Activated T-cell treated with anti-CD3 and anti-CD28 coated beads, Interleukin-2, amount 50 U/mL, for 1 hour (primary cell): ENCODE measurements around the gene ZNF507.

Experiments
- DNase-seq: peaks from one replicate; pipeline ENCODE4 v3.0.0-alpha.2; 2020

Gene ZNF507

DNA sequence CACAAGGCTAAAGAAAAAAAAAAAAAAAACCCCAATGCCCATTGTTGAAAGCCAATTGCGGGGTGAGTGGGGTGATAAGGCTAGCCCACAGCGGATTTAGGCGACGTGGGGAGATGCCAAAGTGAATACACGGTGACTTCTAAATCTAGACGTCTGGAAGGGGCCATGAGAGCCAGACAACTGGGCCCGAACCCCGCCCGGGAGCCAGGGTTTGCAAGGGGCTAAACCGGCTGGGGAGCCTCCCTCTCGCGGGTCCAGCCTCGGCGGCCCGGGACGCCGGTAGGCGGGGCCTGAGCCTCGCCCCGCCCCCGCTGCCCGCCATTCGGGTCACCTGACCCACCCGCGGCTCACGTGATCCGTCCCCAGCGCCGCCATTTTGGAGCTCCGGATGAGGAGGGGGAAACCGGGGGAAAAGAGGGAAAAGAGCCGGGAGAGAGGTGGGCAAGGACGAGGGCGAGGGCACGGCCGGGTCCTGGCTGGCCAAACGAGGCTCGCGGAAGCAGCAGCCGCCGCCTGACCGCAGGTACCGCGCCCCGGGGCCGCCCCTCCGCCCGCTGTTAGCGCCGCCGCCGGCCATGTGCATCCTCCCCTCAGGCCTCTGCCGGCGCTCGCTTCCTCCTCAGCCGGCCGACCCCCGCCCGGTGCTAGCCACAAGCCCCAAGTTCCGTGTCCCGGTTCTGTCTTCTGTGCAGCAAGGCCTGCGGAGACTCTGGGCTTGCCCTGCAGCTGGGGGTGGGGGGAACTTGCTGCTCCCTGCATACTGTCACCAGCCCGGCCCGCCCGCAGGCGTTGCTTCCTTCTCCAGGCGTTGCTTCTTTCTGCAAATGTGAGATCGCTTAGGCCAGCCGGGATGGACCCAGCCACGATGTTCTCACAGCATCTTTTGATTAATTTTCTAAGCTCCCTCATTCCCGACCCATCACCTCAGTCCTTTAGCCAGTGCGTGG lies at the start of gene ZNF507:
Gene ZNF507, plus strand, starts transcription at position 350 of the 947 bp plus-strand sequence. CDS start 7,221 bp downstream, outside the sequence.
- peak; percentile 84 for DNase-seq

DNA sequence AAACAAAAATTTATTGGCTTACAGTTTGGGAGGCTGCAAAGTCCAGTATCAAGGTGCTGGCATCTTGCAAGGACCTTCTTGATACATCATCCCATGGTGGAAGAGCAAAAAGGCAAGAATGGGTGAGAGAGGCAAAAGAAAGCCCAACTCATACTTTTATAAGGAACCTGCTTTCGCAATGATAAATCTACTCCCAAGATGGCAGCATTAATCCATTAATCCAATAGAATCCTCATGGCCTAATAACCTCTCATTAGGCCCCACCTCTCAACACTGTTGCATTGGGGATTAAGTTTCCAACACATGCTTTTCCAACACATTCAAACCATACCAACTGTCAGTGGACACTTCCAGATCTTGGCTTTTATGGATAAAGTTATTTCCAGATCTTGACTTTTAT lies 48.7 kb upstream of the ZNF507 start:
- DNase-seq = no peak

DNA sequence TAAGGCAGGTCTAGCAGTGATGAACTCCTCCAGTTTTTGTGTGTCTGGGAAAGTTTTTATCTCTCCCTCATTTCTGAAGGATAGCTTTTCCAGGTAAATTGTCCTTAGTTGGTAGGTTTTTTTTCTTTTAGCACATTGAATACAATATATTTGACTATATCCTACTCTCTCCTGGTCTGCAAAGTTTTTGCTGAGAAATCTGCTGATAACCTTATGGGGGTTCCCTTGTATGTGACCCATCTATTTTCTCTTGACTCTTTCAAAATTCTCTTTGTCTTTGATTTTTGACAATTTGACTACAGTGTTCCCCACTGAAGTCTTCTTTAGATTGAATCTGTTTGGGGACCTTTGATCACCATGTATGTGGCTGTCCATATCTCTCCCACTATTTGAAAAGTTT lies 42.6 kb upstream of the ZNF507 start:
- no peak for DNase-seq

DNA sequence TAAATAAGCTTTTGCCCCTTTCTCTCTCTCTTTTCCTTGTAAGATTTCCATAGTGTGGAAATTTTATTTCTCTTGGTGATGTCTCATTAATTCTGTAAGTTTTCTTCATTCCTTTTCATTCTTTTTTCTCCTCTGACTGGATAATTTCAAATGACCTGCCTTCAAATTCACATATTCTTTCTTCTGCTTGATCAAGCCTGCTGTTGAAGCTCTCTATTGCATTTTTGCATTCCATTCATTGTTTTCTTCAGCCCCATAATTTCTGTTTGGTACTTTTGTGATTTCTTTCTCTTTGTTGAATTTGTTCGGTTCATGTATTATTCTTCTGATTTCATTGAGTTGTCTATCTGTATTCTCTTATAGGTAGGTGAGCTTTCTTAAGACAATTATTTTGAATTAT lies 42.2 kb upstream of the ZNF507 start:
- no peak for DNase-seq

DNA sequence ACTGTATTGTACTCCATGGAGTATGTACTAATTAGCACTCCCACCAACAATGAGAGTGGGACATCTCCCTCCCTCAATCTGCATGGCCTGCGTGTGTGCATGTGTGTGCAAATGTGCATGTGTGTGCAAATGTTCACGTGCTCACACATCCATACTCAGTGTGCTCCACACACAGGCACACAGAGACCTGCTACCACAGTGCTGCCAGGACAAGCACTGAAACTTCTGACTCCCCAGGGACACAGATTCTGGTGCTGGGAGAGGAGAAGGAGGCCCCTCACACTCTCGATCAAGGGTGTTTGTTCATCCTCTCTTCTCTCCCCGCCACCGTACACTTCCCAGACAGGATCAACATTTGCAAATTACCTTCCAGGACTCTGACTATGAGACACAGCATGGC lies 37.8 kb upstream of the ZNF507 start:
- DNase-seq = no peak

DNA sequence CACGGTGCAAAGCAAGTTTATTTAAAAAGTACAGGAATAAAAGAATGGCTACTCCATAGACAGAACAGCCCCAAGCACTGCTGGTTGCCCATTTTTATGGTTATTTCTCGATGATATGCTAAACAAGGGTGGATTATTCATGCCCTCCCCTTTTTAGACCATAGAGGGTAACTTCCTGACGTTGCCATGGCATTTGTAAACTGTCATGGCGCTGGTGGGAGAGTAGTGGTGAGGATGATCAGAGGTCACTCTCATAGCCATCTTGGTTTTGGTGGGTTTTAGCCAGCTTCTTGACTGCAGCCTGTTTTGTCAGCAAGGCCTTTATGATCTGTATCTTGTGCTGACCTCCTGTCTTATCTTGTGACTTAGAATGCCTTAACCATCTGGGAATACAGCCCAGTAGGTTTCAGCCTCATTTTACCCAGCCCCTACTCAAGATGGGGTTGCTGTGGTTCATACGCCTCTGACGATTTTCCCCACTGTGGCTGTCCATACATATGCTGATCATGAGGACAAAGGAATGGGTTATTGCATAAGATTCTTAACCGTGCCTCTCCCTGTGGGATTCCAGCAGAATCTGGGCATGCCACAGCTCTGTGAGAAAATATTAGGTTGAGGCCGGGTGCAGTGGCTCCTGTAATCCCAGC lies 36.9 kb upstream of the ZNF507 start:
- no peak for DNase-seq

DNA sequence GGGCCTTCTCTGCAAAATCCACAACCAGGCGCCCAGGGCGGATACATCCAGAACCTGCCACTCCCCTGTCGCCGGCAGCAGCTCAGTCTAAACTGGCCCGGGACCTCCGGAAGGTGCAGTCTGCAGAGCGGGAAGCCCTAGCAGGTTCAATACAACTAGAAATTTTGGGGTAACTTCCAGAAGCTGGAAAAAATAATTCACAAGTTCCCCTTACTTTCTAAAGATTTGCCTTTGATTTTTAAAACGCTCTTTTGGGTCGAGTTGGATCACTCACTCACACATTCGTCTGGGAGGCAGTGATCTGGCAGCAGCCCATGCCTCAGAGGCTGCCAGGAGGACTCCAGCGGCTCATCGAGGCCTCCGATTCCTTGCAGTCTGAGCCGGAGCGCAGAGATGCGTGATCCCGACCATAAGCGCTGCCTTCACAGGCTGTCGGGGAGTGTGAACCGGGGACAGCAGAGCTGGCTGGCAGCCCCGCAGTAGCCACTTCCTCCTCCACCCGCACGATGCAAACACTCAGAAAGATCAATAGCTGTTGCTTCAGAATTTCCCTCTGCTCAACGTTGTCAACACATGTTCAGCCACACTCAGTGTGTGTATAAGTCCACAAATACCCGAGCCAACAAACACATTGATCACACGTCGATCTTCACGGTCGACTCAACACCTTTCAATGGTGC lies 35.6 kb upstream of the ZNF507 start:
- DNase-seq = no peak

DNA sequence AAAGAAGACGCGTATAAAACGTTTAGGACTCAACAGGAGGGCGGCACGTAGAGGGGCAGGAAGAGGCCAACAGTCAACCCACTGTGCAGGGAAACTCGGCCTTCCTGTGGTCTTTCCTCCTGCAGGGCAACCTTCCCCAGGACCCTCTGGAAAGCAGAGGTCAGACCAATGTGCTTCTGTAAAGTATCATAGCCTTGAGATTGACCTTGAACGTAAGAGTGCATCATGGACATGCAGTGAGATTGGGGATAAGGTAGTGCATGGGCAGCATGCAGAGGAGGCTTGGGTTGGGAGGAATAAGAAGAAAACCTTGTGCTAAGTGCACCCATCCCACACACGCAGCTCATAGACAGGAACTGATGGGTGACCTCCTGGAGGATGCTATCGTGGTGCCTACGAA lies 34.0 kb upstream of the ZNF507 start:
- no peak for DNase-seq

DNA sequence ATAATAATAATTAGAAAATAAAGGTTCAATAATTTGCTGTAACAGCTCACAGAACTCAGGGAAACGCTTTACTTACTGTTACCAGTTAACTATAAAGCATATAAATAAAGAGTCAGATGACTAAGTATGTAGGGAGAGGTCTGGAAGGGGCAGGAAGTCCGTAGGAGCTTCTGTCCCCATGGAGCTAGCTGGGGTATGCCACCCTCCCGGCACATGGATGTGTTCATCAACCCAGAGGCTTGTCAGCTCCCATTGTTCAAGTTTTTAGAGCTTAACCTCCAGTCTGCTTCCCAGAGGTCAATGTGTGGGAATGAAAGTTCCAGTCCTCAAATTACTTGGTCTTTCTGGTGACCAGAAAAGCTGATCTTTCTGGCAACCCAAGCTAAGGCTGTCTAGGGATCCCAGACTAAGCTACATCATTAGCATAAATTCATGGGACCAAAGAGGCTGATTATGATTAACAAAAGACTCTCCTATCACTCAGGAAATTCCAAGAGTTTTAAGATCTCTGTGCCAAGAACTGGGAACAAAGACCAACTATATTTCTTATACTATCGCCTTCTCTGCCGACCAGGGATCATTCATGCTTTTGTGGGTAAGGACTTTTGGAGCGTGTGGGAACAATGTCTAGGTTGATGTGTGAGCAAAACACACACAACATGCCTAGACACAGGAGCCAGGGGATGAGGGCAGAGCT lies 31.7 kb upstream of the ZNF507 start:
- no peak for DNase-seq

DNA sequence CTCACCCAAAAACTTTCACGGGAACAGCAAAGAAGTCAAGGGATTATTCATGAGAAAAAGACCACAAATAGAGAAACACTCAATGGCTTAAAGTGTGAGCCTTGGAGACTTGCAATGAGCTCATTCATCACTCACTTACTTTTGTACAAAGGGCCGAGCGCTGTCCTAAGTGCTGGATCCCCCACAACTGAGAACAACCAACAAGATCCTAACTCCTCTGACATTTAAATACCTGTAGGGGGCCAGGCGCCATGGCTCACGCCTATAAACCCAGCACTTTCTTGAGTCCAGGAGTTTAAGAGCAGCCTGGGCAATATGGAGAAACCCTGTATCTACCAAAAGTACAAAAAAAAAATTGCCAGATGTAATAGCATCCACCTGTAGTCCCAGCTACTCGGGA lies 29.4 kb upstream of the ZNF507 start:
- DNase-seq = no peak

DNA sequence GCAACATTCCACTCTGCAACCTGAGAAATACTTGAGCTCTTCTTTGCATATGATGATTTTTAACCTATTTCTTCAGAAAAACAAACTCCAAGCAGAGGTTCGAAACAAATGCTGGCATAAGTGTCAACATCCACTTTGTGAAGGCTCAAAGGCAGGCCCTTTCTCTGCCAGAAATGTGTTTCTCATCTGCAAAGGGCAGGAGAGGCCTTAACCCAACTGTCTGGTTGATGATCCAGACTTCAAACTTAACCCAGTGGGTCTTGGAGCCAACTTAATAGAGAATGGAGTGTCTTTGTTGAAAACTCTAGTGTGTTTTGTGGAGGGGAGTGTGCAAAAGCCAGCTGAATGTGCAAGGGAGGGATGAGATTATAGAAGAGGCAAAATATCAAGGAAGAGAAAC lies 28.3 kb upstream of the ZNF507 start:
- DNase-seq = no peak

DNA sequence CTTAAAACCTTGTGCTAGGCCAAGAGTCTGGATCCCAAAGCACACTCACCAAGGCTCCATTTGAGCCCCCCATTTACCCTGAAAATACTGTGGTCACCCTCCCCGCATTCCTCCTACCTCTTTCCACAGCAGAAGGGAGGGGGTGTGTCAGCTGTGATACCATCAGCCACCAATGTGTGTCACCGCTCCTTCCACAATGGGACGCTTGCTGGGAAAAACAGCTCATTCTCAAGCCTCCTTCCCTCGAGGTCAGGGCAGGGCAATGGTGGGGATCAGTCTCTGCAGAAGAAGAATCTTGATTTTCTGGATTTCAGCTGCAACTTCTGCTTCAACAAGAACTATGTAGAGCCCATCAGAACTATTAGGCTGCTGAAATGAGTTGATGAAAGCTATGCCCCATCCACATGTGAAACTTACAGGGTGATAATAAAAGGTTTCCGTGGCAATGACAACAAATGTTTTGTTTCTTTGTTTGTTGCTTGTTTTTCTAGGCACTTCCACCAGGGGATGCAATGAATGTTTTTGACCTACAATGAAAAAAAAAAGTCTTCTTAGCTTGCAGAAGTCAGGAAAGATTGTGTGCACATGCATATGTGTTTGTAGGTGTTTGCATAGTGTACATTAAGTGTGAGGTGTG lies 26.4 kb upstream of the ZNF507 start:
- no peak for DNase-seq

DNA sequence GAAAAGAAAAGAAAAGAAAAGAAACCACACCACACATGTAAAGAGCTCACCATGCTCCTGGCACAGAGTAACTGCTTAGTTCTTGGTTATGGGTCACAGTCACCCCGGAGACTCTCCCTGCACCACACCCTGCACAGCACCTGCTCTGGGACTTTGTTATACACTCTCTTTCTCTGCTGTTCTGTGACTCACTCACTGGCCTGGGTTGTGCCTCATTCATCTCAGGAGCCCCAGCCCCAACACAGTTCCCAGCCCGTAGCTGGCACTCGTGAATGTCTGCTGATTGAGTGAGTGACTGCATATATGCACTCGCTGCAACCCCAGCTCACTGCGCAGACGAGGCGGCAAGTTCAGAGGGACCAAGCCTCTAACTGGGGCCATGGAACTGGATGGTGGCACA lies 22.9 kb upstream of the ZNF507 start:
- DNase-seq = no peak

DNA sequence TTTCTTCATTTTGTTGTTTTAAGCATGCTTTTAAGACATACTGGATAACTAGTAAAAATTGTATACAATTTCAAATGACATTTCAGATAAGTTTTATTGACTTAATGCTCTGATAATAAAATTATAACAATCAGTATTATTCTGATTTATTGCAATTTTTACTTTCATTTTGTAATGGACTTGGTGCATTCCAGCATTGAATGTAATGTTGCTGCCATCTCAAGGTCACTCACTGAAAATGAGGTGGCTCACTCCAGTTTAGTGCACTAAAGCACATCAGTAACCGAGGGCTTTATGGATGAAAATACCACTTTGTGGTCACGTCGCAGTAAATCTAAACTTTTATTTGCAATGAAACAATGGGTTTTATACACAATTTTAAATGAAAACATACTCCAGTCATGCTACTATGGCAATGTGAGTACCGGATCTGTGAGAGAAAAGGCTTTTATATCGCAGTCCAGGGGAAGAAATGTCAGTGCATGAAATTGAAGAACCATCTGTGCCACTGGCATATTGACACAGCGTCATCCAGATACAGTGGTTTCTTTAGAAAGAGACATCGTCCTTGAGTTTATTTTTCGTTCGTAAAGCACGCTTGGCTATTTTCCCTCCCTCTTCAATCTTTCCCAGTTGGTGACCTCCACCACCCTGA lies 20.7 kb upstream of the ZNF507 start:
- no peak for DNase-seq

DNA sequence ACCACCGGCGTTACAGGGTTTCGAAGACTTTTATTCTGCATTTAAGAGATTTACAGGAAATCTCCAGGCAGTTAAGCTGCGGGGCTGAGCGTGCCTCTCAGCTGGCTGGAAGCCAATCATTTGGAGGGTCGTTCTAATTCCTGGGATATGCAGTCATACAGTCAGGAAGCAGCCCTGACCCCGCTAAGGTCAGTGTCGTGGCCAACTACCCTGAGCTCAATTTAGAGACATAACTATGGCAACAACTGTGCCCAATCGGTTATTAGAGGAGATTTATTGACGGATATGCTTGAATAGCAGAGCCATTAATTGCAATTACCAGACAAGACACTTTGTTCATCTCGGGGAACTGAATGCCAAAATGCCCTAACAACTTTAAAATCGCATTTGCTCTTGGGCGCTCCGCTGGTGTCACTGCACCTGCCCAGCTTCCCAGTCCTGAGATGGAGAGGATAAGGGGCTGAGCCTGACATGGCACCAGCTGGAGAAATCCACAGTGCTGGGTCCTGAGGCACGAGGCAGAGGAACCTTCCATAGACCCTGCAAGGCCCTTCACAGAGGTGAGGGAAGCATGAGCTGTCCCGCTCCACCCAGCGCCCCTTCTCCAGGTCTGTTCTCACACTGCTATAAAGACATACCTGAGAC lies 15.1 kb upstream of the ZNF507 start:
- no peak for DNase-seq

DNA sequence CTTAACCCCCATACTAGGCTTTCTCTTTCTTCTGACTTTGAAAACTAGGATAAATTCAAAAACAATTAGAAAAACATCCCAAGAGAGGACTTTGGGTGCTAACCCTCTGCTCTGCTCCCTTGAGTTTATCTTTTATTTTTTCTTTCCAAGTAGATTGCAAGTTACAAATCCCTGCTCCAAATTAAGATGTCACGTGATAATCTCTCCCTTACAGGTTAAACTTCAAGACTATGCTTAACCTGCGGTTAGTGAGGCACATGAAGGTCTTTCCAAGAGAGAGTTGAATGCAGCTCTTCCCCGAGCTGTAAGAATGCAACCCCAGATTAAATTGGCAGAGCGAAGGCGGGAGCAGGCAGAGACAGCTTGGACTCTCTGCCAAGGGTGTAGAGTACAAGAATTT lies 12.2 kb upstream of the ZNF507 start:
- DNase-seq = no peak

DNA sequence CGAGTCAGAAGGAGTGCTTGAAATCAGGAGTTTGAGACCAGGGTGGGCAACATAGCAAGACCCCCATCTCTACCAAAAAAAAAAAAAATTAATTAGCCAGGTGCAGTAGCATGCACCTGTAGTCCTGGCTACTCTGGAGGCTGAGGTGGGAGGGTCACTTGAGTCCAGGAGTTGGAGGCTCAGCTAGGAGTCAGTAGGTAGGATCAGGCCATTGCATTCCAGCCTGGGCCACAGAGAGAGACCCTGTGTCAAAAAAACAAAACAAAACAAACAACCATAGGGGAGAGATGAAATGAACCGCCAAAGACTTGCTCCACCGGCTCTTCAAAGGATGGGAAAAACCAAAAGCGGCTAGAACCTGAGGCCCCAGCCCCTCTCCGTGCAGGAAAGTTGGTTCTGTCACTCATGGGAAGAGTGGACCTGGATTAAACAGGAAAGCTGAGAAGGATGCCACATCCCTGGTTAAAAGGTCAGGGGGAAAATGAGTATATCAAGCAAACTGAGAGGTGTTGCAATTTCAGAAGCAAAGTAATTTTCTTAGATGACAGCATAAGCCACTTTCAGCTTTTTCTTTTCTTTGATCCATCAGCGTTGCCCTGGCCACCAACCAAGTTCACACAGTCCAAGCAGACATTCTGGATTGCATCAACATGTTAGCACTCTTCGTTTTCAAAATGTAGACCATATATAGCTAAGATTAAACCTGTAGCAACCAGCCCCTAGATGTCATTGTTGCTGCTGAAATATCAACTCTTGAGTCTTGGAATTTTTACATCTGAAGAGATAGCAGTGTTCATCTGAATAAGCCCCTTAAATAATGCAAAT lies 8.9 kb upstream of the ZNF507 start:
- DNase-seq = no peak

DNA sequence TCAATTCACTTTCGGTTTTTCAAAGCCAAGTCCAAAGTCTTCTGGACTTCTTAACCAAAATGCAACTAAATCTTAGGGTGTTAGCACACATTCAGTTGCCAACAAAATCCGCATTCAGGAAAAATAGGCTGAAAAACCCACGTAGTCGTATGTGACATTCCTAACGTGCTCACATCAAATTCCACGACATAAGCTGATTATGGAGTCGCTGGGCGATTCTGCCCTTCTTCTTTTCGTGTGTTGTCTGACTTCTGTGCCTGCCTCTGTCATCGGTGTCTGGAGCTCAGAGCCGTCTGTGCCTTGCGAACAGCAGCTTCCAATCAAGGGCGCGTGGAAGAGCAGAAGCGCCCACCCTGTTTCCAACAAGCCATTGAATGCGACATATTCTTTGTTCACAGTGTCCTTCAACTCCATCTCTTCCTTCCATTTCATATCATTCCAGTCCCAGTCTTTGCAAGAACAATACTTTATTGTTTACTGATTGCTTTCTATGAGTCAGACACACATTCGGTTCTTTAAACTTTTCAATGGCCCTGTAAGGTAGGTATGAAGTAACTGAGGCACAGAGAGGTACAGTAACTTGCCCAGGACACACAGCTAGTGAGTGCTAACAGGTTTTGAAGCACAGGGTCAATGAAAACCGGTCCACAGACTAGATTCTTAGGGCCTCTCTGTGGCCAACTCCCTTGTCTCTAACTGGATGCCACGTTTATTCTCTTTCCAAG lies 8.2 kb upstream of the ZNF507 start:
- no peak for DNase-seq

DNA sequence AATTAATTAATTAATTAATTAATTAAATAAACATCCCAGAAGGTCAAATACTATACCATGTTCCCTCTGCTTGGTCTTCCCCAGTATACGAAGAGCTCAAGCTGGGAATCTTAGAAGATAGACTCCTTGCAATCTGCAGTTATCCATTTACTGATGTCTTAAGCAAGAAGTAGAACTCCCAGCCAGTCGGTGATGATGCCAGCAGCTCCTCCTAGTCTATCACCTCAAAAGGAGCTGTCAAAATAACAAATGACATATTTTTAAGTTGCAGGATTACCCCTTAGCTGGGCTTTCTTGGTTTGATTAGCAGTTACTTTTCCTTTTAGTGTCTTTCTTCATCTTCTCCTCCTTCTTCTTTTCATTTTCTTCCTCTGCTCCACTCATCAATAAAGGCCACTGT lies 6.0 kb upstream of the ZNF507 start:
- no peak for DNase-seq
